CD4-positive, alpha-beta T cell (primary cell): ENCODE data around the gene COL23A1. TPM values are rescaled to one million over a fixed set of nuclear protein-coding genes. Genes with fewer than 3 reads are reported as not detected.

ENCODE experiments used
- ATAC-seq: fragments of 200-7000 bp; cut with Tn5 transposase; one replicate; pipeline ENCODE4 v1.10.0; 2022; ENCODE audit warnings: mild to moderate bottlenecking; ENCODE audit not compliant: poor library complexity
- CTCF ChIA-PET: fragments of 350-600 bp; sonication (Branson Sonifier 250); formaldehyde crosslinking; loops from one replicate; lab custom pipeline; 2021; ENCODE audit warnings: antibody characterized with exemption, inconsistent platforms; lab: Charles Lee
- POLR2A ChIA-PET: fragments of 350-600 bp; sonication (Branson Sonifier 250); formaldehyde crosslinking; loops from one replicate; lab custom pipeline; 2021; ENCODE audit warnings: antibody characterized with exemption, inconsistent platforms; lab: Charles Lee
- DNase-seq, 14 experiments: peaks; one replicate each; pipeline ENCODE4 v3.0.0-alpha.2; 2013 to 2020; ENCODE audit warnings: mixed read lengths in 2 of 14
- H3K27ac ChIP-seq, 2 donors: one replicate each; pipeline versions ENCODE4 v1.5.1 to v1.7.0; 2013; ENCODE audit warnings: low read length in 2 of 2, low read depth in 1 of 2, mild to moderate bottlenecking in 1 of 2
- H3K27me3 ChIP-seq, 2 experiments: 1 replicate in 1 of 2; 2 replicates in 1 of 2; pipeline versions ENCODE4 v1.6.1 to v1.7.0; 2013; ENCODE audit warnings: low read length in 2 of 2, control low read depth in 1 of 2, mild to moderate bottlenecking in 1 of 2, moderate library complexity in 1 of 2; ENCODE audit not compliant: insufficient read depth in 2 of 2, control insufficient read depth in 1 of 2
- H3K36me3 ChIP-seq: one replicate; pipeline ENCODE4 v1.6.1; 2013; ENCODE audit warnings: low read length, control low read depth; ENCODE audit not compliant: insufficient read depth
- H3K4me1 ChIP-seq: one replicate; pipeline ENCODE4 v1.6.1; 2013; ENCODE audit warnings: low read length, control low read depth; ENCODE audit not compliant: insufficient read depth
- H3K4me3 ChIP-seq: one replicate; pipeline ENCODE4 v1.5.1; 2013; ENCODE audit warnings: mild to moderate bottlenecking, low read length, moderate library complexity
- H3K9me3 ChIP-seq, 2 experiments: 1 replicate in 1 of 2; 2 replicates in 1 of 2; pipeline versions ENCODE4 v1.6.1 to v1.7.0; 2013; ENCODE audit warnings: low read length in 2 of 2, mild to moderate bottlenecking in 2 of 2, control low read depth in 1 of 2, moderate library complexity in 1 of 2; ENCODE audit not compliant: control insufficient read depth in 1 of 2, insufficient read depth in 1 of 2
- H3K27ac Mint-ChIP-seq: one replicate; pipeline ENCODE4 v1.8.0; 2020; ENCODE audit warnings: mixed read lengths
- H3K27me3 Mint-ChIP-seq: one replicate; pipeline ENCODE4 v1.8.0; 2021; ENCODE audit warnings: mixed read lengths
- H3K36me3 Mint-ChIP-seq: one replicate; pipeline ENCODE4 v1.8.0; 2021; ENCODE audit warnings: low read depth, mixed read lengths
- H3K4me1 Mint-ChIP-seq: one replicate; pipeline ENCODE4 v1.8.0; 2021; ENCODE audit warnings: low read depth, mixed read lengths
- H3K4me3 Mint-ChIP-seq: one replicate; pipeline ENCODE4 v1.8.0; 2020; ENCODE audit warnings: mild to moderate bottlenecking, mixed read lengths
- H3K9me3 Mint-ChIP-seq: one replicate; pipeline ENCODE4 v1.8.0; 2020; ENCODE audit warnings: mixed read lengths
- CTCF ChIP-seq: fragments of 200-600 bp; IDR thresholded peaks from one replicate; pipeline ENCODE4 v1.8.0; 2022; ENCODE audit warnings: antibody characterized with exemption, mild to moderate bottlenecking
- intact Hi-C, 2 experiments: fragments of 100-400 bp; cut with DNase I in 1 of 2; cut with micrococcal nuclease in 1 of 2; formaldehyde crosslinking; loops; one replicate each; pipeline versions ENCODE4 v1.15.1 to v1.9.0; 2023 to 2025; cut with DNase I, micrococcal nuclease
- total RNA-seq, 174 experiments: library from RNA in 2 of 174; stranded (reverse) in 2 of 174; gene quantifications; one replicate each; pipeline ENCODE4 v1.2.3 and lab custom pipeline; 2021 to 2026

The COL23A1 gene
- total RNA-seq, 2 experiments from 2014 or later, result not detected

DNA sequence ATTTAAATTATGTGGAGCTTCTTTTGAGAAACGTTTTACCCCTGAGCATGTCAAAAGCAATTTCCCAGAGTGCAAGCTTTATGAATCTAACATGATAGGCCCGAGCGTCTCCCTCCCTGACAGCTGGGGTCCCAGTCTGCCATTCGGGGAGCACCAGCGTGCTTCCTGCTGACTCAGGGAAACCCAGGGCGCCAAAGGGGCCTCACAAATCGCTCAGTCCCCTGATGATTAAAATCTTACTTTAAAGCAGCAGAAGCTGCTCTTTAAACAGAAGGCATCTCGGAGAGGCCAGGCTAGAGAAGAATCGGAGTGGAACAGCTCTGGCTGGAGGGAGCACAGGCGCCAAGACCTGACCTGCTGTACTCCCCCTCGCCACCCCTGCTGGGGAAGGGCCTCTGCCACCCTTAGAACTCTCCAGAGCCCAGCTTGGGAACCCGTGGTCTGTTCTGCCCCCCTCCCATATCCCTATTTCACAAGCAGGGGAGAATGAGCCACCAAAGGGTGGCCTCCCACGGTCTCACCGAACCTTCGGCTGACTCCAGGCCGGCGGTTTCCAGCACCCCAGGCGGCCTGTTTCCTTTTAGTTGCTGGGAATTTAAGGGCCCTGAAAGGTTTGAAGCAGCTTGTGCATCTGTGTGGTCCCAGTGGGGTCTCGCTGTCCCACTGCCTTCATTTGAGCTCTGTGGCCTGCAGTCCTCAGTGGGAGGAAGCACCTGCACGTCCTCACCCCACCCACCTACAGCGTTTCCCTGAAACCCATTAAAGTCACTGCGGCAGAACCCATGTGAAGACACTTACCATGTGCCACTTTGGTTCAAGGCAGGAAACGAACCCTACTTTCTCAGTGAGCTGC is 147.6 kb downstream of the COL23A1 start:
- intact Hi-C loops, result no loop called here
- Mint-ChIP-seq H3K36me3 (no peaks in the 10 kb centered on the region), H3K4me1 (no peaks in the 10 kb centered on the region), H3K9me3 (no peaks in the 10 kb centered on the region), H3K27ac (no peak overlapping the region), H3K4me3 (no peak overlapping the region), H3K27me3 (peaks cover 18% of the 10 kb centered on the region)
- peaks cover 7% of the 10 kb centered on the region in 2 experiments for H3K27me3 ChIP-seq
- H3K4me1 ChIP-seq, result peaks cover 8% of the 10 kb centered on the region
- ChIA-PET CTCF (no interaction called here), POLR2A (no interaction called here)
- no peak overlapping the region for H3K4me3 ChIP-seq
- no peak for TF ChIP-seq CTCF
- H3K36me3 ChIP-seq, result no peaks in the 10 kb centered on the region
- ATAC-seq (no peak), DNase-seq (no peak)
- no peak overlapping the region for H3K27ac ChIP-seq
- H3K9me3 ChIP-seq, result peaks cover 0 to 5% of the 10 kb centered on the region in 2 experiments

DNA sequence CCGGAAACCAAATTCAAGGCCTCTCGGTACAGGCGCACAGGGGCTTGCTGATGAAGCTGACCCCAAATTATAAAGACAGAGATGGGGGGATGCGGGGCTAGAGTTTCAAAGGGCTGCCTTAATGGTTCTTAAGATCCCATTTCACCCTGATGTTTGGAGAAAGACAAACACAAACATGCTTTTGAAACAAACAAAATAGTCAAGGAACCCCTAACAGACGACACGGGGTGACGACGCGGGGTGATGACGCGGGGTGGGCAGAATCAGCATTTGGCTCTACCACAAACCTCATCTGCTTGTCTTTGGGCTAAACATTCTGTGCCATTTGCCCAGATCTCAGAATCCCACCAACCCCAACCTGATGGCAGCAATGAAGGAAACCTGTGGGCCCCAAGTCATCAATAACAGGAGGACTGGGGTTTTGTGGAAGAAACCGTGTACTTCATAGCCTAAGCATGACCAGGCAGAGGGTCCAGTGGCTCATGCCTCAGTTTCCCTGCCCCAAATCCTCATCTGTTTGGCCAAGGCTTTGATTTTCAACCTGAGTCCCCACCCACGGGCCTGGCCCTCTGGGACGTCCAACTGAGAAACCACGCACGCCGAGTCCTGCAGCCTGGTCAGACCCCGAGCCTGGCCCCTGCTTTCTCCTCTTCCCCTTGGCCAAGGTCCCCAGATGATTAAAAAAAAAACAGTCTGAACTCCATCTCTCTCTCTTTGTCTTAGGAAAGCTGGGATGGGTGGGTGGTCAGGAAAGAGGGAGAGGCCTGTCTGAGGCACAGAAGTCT is 148.5 kb downstream of the COL23A1 start:
- H3K27me3 ChIP-seq, result peaks cover 7 to 9% of the 10 kb centered on the region in 2 experiments
- H3K36me3 Mint-ChIP-seq, result no peaks in the 10 kb centered on the region
- POLR2A ChIA-PET, result no interaction called here
- no peak overlapping the region for H3K27ac Mint-ChIP-seq
- intact Hi-C loops, result no loop called here
- TF ChIP-seq CTCF, result no peak
- DNase-seq (no peak), ATAC-seq (no peak)
- H3K27ac ChIP-seq, result no peak overlapping the region
- H3K4me1 Mint-ChIP-seq, result no peaks in the 10 kb centered on the region
- H3K4me1 ChIP-seq, result peaks cover 8% of the 10 kb centered on the region
- H3K4me3 Mint-ChIP-seq, result no peak overlapping the region
- H3K9me3 Mint-ChIP-seq, result no peaks in the 10 kb centered on the region
- H3K9me3 ChIP-seq, result peaks cover 0 to 5% of the 10 kb centered on the region in 2 experiments
- no peak overlapping the region for H3K4me3 ChIP-seq
- CTCF ChIA-PET, result no interaction called here
- H3K36me3 ChIP-seq, result no peaks in the 10 kb centered on the region
- H3K27me3 Mint-ChIP-seq, result peaks cover 14% of the 10 kb centered on the region

- peaks cover 11% of the 10 kb centered on the region for H3K27me3 Mint-ChIP-seq
- no peak overlapping the region for H3K27ac Mint-ChIP-seq
- H3K9me3 Mint-ChIP-seq, result no peaks in the 10 kb centered on the region
- no peak for TF ChIP-seq CTCF
- no peaks in the 10 kb centered on the region for H3K36me3 Mint-ChIP-seq
- H3K4me1 ChIP-seq, result peaks cover 8% of the 10 kb centered on the region
- no peaks in the 10 kb centered on the region for H3K4me1 Mint-ChIP-seq
- ATAC-seq (no peak), DNase-seq (no peak)
- peaks cover under 1 to 9% of the 10 kb centered on the region in 2 experiments for H3K27me3 ChIP-seq
- no peak overlapping the region for H3K4me3 Mint-ChIP-seq
- H3K4me3 ChIP-seq, result no peak overlapping the region
- intact Hi-C loops, result no loop called here
- no peaks in the 10 kb centered on the region for H3K36me3 ChIP-seq
- no peak overlapping the region for H3K27ac ChIP-seq
- H3K9me3 ChIP-seq, result peaks cover 0 to 5% of the 10 kb centered on the region in 2 experiments
- ChIA-PET CTCF (no interaction called here), POLR2A (no interaction called here)
These were observed 150.0 kb downstream of the COL23A1 start for GRCh38 chr5:178440181-178440580.
